Activated T-cell treated with anti-CD3 and anti-CD28 coated beads, Interleukin-2, amount 50 U/mL, for 4 hours (primary cell): ENCODE measurements around the gene PTGS1. TPM values are rescaled to one million over a fixed set of nuclear protein-coding genes. Genes with fewer than 3 reads are reported as not detected.

ENCODE experiments used
- ATAC-seq, 2 donors: fragments of 200-7000 bp; cut with Tn5 transposase; one replicate each; pipeline ENCODE4 v1.10.0; 2021
- DNase-seq: peaks from one replicate; pipeline ENCODE4 v3.0.0-alpha.2; 2020
- H3K27me3 Mint-ChIP-seq: one replicate; pipeline ENCODE4 v1.8.0; 2021; ENCODE audit warnings: low read depth, mixed read lengths
- H3K36me3 Mint-ChIP-seq: one replicate; pipeline ENCODE4 v1.8.0; 2022; ENCODE audit warnings: mixed read lengths; ENCODE audit not compliant: insufficient read depth
- H3K4me1 Mint-ChIP-seq: one replicate; pipeline ENCODE4 v1.8.0; 2021; ENCODE audit warnings: low read depth, mixed read lengths
- H3K4me3 Mint-ChIP-seq: one replicate; pipeline ENCODE4 v1.8.0; 2021; ENCODE audit warnings: mild to moderate bottlenecking, moderate library complexity, mixed read lengths
- H3K9me3 Mint-ChIP-seq: one replicate; pipeline ENCODE4 v1.8.0; 2021; ENCODE audit warnings: mixed read lengths
- total RNA-seq, 3 donors: library from RNA; stranded (reverse); gene quantifications; one replicate each; pipeline ENCODE4 v1.2.1, GENCODE V29; 2021

PTGS1 gene
- total RNA-seq, 3 donors from 2014 or later = 0.18 to 0.35 (median 0.35) TPM

DNA sequence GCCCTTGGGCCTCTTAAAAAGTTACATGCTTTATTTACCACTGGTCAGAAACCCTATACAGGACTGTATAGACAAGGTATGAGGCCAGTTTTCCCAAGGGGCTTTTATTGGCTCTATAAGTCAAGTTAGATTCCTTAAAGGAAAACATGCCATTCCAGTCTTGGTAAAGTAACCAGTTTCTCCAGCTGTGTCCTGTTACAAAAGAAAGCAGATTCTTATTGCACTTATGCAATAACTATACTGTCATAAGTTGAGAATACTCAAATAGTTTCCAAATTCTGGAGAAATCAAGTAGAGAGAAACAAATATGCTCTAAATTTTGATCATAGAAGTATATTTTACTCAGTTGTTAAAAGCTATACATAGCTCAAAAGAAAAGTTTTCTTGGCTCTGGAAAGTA lies 47.2 kb downstream of the PTGS1 start:
- no peak for DNase-seq
- no peaks in the 10 kb centered on the region for H3K4me1 Mint-ChIP-seq
- peaks cover 30% of the 10 kb centered on the region for H3K27me3 Mint-ChIP-seq
- no peaks in the 10 kb centered on the region for H3K36me3 Mint-ChIP-seq
- peaks cover 28% of the 10 kb centered on the region for H3K9me3 Mint-ChIP-seq
- ATAC-seq = no peak
- H3K4me3 Mint-ChIP-seq = no peak overlapping the region

DNA sequence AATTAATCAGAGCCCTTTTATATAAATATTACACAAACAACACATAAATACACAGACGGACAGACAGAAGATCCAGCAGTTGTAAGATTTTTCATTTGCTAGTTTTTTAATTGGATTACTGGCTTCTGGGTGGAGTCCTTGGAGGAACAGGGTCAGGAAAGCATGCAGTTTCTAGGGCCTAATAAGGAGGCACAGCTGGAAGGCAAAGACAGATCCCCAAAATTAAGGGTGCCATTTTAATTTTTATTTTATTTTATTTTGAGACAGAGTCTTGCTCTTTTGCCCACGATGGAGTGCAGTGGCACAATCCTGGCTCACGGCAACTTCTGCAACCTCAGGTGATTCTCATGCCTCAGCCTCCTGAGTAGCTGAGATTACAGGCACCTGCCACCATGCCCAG lies 49.5 kb downstream of the PTGS1 start:
- no peaks in the 10 kb centered on the region for H3K36me3 Mint-ChIP-seq
- DNase-seq (no peak), ATAC-seq (no peak)
- peaks cover 28% of the 10 kb centered on the region for H3K9me3 Mint-ChIP-seq
- H3K4me1 Mint-ChIP-seq = no peaks in the 10 kb centered on the region
- H3K27me3 Mint-ChIP-seq = peaks cover 24% of the 10 kb centered on the region
- no peak overlapping the region for H3K4me3 Mint-ChIP-seq

DNA sequence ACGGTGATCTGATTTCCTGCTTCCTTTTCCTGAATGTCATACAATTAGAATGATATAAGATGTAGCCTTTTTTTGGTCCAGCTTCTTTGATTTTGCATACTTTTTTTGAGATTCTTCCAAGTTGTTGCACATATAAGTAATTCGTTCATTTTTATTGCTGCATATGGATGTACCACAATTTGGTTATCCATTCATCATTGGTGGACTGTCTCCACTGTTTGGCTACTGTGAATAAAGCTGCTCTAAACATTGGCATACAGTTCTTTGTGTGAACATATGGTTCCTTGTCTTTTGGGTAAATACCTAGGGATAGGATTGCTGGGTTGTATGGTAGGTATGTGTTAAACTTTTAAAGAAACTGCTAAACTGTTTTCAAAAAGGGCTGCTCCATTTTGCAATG lies 54.3 kb downstream of the PTGS1 start:
- no peak for ATAC-seq
- Mint-ChIP-seq H3K9me3 (peaks cover 27% of the 10 kb centered on the region), H3K4me1 (no peaks in the 10 kb centered on the region), H3K27me3 (peaks cover 11% of the 10 kb centered on the region), H3K36me3 (no peaks in the 10 kb centered on the region), H3K4me3 (no peak overlapping the region)
- no peak for DNase-seq

DNA sequence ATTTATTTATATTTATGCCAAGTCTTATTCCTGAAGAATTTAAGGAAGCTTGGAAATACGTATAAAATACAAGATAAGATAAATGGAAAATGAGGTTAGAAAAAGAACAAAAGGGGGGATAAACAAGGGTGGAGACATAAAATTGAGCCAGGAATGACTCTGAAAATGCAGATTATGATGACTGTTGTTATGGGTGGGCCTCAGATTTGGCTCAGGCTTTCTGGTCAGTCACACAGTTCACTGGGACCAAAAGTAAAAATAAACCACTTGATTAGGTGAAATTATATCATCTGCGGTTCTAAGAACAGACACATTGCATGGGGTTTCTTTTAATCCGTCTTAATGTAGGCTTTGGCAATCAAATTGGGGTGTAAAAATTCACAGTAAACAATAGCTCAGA lies 55.9 kb downstream of the PTGS1 start:
- DNase-seq (no peak), ATAC-seq (no peak)
- H3K9me3 Mint-ChIP-seq = peaks cover 19% of the 10 kb centered on the region
- no peak overlapping the region for H3K4me3 Mint-ChIP-seq
- H3K4me1 Mint-ChIP-seq = no peaks in the 10 kb centered on the region
- H3K36me3 Mint-ChIP-seq = no peaks in the 10 kb centered on the region
- peaks cover 5% of the 10 kb centered on the region for H3K27me3 Mint-ChIP-seq

DNA sequence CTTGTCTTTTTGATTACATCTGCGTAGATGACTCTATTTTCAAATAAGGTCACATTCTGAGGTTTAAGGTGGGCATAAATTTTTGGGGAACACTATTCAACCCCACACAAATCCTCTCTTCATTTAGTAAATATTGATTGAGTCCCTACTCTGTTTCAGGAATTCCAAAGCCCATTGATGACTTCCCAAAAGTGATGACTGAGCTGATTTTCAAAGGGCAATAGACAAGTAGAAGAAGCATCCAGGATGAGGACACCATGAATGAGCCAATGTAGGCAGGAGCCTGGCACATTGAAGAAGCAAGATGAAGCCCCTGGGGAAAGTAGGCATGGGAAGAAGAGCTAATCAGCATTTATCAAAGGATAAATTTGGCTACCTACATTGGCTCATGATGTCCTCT lies 71.7 kb downstream of the PTGS1 start:
- Mint-ChIP-seq H3K4me3 (no peak overlapping the region), H3K9me3 (no peaks in the 10 kb centered on the region), H3K4me1 (no peaks in the 10 kb centered on the region), H3K36me3 (no peaks in the 10 kb centered on the region), H3K27me3 (peaks cover 17% of the 10 kb centered on the region)
- no peak for DNase-seq
- no peak for ATAC-seq

DNA sequence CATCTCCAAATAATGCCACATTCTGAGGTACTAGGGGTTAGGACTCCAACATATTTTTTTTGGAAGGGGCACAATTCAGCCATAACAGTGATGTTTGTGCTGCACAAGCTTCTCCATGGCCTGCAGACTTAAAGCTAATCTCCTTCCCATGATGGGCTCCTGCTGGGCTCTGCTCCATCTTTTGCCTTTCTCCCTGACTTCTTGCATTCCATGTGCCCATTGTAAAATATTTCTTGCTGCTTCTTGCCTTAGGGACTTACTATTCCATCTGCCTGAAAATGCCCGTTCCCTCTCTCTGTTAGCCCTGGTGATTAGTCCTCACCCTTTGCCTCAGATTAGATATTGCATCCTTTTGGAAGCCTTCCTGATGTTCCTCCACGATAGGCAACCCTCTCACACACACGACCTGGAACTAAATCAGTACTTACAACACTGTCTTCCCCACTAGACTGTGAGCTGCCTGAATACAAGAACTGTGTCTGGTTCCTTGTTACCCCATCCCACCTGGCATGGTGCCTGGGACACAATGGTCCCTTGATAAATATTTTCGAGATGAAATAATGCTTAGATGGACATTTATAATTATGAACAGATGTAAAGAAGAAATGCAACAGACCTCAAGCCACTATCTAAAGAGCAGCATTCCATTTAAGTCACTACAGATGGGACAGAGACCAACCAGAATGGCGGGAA lies 73.4 kb downstream of the PTGS1 start:
- Mint-ChIP-seq H3K9me3 (no peaks in the 10 kb centered on the region), H3K4me1 (no peaks in the 10 kb centered on the region), H3K27me3 (peaks cover 15% of the 10 kb centered on the region), H3K4me3 (no peak overlapping the region), H3K36me3 (no peaks in the 10 kb centered on the region)
- ATAC-seq = no peak
- DNase-seq = no peak

Other genes with a start within 250 kb of the PTGS1 start
- 10 to 100 TPM; 47.3 to 52.9 (median 50.3) TPM for gene NDUFA8, start 211.2 kb upstream of the PTGS1 start, total RNA-seq
- gene MORN5, start 211.1 kb upstream of the PTGS1 start, total RNA-seq = not detected
- under 1 TPM in 1 of 3 donors, not detected in 2; 0.11 TPM for gene LHX6, start 142.1 kb upstream of the PTGS1 start, total RNA-seq
- gene RBM18, start 106.2 kb upstream of the PTGS1 start, total RNA-seq = 10 to 100 TPM; 32.4 to 37.8 (median 36.2) TPM
- gene MRRF, start 106.1 kb upstream of the PTGS1 start, total RNA-seq = 10 to 100 TPM; 93.0 to 94.4 (median 93.3) TPM
- gene OR1J1, start 106.9 kb downstream of the PTGS1 start, total RNA-seq = not detected
- gene OR1J2, start 139.8 kb downstream of the PTGS1 start, total RNA-seq = not detected
- gene OR1J4, start 148.1 kb downstream of the PTGS1 start, total RNA-seq = not detected
- gene OR1N1, start 156.3 kb downstream of the PTGS1 start, total RNA-seq = not detected
- not detected for gene OR1N2, start 182.1 kb downstream of the PTGS1 start, total RNA-seq
- not detected for gene OR1L8, start 212.4 kb downstream of the PTGS1 start, total RNA-seq
- not detected for gene OR1Q1, start 243.7 kb downstream of the PTGS1 start, total RNA-seq